NCI-H526 treated with DMSO at 0.1 percent for 48 hours (cell line): ENCODE results near the gene PROCA1.
"Not testable (repeated sequence)": the region's sequence is repeated elsewhere in the genome, so short reads cannot be mapped to it uniquely, and the experiment has no call there.

Experiments
- DNase-seq: peaks from one replicate; lab custom pipeline; 2025; lab: John Stamatoyannopoulos, UW

The PROCA1 gene

DNA sequence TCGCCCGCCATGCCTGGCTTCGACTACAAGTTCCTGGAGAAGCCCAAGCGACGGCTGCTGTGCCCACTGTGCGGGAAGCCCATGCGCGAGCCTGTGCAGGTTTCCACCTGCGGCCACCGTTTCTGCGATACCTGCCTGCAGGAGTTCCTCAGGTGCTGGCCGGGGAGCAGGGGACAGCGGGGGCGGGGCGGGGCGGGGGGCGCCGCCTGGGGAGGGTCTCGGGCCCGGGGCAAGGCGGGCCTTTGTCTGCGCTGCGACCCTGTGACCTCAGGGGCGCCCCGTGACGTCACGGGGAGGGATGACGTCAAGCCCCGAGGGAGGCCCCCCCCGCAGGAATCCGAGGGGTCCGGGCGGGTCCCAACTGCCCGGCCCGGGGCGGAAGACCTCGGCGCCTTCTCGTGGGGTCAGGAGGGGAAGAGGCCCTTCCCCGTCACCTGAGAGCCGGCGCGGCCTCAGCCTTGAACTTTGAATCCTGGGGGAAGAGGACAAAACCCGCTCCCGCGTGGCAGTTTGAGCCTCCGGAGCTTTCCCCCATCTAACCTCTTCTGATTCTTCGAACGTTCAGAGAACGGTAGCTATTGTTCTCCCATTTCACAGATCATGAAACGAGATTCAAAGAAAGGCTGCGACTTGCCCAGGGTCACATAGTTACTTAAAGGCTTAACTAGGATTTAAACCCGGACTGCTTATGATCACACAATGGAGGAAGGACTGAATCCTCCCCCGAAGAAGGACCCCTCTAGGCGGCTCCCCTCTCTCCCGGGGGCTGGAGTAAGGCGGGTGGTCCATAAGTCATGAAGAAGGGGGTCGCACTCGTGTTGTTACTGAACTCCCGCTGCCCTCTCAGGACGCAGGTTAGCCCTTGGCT is 32.6 kb upstream of the PROCA1 start:
- no peak for DNase-seq

DNA sequence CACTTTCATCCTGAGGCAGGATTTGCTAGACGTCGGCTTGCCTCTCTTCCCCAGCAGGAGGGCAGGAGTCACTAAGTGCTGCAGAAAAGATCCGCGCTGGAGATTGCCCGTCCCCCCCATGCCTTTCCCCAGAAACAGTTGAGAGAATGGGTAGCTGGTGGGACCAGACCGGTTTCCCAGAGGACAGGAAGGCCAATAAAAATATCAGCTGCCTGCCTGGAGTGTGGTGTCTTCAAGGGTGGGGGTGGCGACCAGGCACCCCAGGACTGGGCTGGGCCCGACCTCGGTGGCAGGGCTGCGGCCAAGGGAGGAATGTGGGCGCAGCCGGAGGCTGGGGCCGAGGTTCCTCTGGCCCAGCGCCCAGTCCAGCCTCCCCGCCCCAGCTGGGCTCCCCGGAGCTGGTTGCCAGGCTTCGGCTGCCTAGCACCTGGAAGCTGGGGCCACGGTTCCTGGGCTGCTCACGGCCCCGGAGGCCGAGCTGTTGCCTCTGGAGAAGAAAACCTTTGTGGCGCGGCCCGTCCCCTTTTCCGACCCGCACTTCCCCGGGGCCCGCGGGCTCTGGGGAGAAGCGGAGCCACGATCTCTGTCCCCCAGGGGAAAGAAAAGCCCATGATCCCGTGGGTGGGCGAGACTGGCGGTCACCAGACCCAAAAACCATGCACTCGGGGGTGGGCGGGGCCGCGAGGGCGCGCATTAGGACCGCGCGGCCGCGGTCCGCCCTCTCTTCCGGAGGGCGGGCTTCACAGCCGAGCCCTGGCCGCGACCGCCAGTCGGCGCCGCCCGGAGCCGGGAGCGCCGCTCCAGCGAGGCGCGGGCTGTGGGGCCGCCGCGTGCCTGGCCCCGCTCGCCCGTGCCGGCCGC is 31.8 kb upstream of the PROCA1 start, which contains the start of gene TRAF4:
Gene TRAF4 (plus strand): TSS at position 769 of the 861 bp plus-strand sequence. CDS start 102 bp downstream, outside the sequence.
- DNase-seq = peak; percentile 90

- no peak for DNase-seq
These were observed 30.0 kb upstream of the PROCA1 start for GRCh38 chr17:28741358-28742349.

DNA sequence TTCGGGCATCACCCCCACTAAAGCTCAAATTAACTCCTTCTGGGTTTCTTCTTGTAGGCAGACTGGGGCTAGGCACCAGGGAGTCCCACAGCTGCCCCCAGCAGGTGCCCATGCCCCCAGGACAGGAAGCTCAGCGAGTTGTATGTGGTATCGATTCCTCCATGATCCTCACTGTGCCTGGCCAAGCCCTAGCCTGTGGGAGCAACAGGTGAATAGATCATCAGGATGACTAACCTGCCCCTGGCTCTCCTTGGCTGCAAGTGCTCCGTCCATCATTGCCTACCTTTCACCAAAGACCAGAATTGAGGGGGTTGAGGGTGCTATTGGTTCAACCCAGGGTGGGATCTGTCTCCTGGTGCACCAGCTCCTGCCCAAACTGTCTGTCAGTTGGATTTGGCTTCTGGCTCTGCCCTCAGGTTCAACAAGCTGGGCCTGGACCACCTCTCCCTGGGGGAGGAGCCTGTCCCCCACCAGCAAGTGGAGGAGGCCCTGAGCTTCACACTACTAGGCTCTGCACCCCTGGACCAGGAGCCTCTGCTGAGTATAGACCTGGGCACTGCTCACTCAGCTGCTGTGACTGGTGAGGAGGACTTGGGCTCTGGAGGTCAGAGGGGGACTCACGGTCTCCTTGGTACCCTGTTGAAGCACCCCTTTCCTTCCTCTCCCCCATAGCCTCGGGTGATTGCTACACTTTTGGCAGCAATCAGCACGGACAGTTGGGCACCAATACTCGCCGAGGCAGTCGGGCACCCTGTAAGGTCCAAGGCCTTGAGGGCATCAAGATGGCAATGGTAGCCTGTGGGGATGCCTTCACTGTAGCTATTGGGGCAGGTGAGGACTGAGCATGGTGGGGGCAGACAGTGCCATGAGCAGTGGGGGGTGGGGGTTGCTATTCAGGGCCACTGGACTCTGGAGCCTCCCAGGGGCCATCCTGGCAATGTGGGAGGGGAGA is 29.0 kb upstream of the PROCA1 start:
- no peak for DNase-seq

- DNase-seq = no peak
These were observed 27.1 kb upstream of the PROCA1 start for GRCh38 chr17:28738680-28739384.

GRCh38 chr17:28737770-28738679 is 26.3 kb upstream of the PROCA1 start:
- peak; percentile 54 for DNase-seq

DNA sequence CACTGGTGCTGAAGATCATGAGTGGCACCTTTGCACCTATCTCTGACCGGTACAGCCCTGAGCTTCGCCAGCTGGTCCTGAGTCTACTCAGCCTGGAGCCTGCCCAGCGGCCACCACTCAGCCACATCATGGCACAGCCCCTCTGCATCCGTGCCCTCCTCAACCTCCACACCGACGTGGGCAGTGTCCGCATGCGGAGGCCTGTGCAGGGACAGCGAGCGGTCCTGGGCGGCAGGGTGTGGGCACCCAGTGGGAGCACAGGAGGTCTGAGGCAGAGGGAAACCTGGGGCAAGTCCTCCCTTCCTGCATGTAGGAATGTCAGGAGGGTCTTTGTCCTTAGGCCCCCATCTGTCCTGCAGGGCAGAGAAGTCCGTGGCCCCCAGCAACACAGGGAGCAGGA is 25.6 kb upstream of the PROCA1 start:
- no peak for DNase-seq

DNA sequence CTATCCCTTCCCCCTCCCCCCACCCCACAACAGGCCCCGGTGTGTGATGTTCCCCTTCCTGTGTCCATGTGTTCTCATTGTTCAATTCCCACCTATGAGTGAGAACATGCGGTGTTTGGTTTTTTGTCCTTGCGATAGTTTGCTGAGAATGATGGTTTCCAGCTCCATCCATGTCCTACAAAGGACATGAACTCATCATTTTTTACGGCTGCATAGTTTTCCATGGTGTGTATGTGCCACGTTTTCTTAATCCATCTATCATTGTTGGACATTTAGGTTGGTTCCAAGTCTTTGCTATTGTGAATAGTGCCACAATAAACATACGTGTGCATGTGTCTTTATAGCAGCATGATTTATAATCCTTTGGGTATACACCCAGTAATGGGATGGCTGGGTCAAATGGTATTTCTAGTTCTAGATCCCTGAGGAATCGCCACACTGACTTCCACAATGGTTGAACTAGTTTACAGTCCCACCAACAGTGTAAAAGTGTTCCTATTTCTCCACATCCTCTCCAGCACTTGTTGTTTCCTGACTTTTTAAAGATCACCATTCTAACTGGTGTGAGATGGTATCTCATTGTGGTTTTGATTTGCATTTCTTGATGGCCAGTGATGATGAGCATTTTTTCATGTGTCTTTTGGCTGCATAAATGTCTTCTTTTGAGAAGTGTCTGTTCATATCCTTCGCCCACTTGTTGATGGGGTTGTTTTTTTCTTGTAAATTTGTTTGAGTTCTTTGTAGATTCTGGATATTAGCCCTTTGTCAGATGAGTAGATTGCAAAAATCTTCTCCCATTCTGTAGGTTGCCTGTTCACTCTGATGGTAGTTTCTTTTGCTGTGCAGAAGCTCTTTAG is 24.5 kb upstream of the PROCA1 start:
- not testable (repeated sequence) for DNase-seq

GRCh38 chr17:28735242-28735722 is 23.6 kb upstream of the PROCA1 start:
- no peak for DNase-seq

DNA sequence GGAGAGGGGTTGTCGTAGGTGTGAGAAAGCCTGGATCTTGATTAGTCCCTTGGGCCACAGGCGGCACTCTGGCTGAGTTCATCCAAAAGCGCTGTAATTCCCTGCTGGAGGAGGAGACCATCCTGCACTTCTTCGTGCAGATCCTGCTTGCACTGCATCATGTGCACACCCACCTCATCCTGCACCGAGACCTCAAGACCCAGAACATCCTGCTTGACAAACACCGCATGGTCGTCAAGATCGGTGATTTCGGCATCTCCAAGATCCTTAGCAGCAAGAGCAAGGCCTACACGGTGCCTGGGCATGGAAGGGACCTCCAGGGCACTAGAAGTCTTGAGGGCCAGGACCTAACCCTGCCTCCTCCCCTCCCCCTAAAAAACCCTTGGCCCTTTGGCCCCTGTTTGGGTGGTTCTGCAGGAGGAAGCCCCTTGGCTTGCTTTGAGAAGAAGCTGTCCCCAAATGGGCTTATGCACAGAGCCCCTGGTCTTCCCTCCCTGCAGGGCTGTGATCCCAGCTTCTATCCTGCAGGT is 23.1 kb upstream of the PROCA1 start:
- no peak for DNase-seq

DNA sequence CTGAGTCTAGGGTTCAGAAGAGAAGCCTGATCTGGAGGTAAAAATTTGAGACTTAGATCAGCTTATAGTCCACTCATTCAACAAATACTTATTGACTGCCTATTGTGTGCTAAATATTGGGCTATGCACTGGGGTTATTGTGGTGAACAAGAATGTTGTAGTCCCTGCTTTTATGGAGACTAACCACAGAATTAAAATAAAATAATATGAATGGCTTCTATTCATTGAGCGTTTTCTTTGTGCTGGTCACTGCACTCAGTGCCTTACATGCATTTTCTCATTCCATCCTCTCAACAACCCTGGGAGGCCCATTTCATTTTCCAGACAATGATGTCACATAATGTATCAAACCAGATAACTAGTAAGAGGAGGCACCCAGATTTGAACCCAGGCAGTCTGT is 21.7 kb upstream of the PROCA1 start:
- no peak for DNase-seq

DNA sequence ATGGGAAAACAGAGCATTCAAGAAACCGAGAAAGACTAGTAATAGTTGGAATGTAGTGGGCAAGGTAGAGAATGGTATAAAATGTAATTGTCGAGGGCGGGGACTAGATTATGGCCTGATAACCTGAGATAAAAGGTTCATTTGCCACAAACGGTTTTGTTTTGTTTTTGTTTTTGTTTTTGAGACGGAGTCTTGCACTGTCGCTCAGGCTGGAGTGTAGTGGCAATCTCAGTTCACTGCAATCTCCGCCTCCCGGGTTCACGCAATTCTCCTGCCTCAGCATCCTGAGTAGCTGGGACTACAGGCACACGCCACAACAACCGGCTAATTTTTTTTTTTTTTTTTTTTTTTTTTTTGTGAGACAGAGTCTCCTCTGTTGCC is 18.3 kb upstream of the PROCA1 start:
- no peak for DNase-seq

DNA sequence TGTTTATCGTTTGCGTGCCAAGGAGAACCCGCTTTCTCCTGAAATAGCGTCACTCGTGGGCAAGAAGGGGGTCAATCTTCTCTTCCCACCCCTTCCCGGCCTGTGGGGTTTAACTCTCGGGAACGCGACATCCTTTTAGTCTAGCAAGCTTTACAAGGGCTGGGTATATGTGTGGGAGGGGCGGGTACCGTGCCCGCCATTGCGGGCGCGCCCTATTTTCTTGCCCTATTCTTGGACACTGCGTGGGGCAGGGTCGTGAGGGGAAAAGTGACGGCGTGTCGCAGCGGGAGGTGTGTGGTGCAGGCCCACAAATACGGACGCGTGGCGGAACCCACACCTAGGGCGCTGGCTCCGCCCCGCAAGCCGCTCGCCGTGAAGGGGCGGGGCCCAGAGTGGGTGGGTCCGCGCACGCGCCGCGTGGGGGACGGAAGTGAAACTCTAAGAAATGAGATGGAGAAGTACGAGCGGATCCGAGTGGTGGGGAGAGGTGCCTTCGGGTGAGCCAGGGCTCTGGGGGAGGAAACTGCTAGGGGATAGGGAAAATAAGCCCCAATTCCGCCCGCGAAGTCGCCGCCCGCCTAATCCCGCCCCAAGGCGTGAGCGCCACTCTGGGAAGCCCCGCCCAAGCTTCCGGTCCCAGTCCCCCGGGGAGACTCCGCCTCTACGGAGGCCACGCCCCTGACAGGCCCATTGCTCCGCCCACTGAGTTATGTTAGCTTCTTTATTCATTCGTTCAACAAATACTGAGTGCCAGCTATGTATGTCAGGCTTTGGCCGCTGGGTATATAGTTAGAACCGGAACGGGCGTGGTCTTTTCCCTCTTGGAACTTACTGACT is 16.9 kb upstream of the PROCA1 start, which contains the start of gene NEK8:
Gene NEK8 (plus strand): TSS at position 425 of the 837 bp plus-strand sequence. CDS start 26 bp downstream, at position 451.
- peak; percentile 97 for DNase-seq

DNA sequence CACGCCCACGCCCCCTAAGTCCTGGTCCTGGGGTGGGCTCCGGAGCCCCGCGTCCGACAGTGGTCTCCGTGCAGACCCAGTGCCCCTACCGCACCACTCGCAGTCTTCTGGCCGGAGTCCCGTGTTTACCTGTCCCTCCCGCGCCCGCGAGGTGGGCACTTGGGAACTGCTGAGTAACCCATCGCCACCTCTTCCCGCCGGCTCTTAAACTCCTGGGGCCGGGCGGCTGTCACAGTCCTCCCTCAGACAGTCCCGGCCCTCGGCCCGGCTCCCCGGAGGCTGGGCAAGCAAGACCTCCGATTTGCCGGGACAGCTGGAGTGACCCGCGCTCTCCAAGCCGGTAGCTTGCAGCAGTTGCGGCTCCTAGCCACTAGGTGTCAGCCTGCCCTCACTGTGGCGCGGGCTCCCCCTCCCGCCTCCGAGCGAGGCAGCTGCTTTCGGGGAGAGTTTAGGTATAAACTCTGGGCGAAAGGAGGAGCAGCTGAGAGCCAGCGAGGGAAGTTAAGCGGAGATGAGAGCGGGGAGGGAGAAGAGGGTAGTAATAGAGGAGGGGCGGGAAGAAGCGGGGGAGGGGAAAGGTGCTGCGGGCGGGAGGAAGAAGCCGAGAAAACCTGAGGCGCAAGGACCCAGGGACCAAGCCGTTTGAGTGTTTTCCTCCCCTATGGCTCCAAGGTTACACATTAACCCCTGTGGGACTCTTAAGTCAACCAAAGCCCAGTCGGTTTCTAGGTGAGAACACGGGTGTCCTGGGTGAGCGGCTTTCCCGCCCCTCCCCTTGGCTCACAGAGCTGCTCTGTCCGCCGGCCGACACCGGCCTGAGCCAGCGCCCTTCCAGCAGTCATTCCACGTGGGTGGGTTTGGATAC is 15.2 kb upstream of the PROCA1 start:
- peak; percentile 98 for DNase-seq

GRCh38 chr17:28726226-28726626 is 14.5 kb upstream of the PROCA1 start, which contains the start of gene TLCD1:
TLCD1 (minus strand) TSS chr17:28726233; CDS start chr17:28726097, 136 bp downstream.
- peak; percentile 84 for DNase-seq
